GM12864 (cell line): Measurements from ENCODE around the gene FLNC.

Experiments
- DNase-seq: peaks from one replicate; pipeline ENCODE4 v3.0.0-alpha.2; 2011; ENCODE audit warnings: low read depth
- H3K4me3 ChIP-seq: 2 replicates; pipeline ENCODE4 v1.5.1; 2011; ENCODE audit warnings: mild to moderate bottlenecking, low read depth, low read length, control low read depth
- TF ChIP-seq, protein P1 (sequence below): IDR thresholded peaks from 2 replicates; pipeline ENCODE4 v1.5.1; 2011; ENCODE audit warnings: low read depth, mild to moderate bottlenecking, moderate library complexity, low read length, control low read depth, inconsistent platforms; ENCODE audit errors: missing control alignments

Gene FLNC

DNA sequence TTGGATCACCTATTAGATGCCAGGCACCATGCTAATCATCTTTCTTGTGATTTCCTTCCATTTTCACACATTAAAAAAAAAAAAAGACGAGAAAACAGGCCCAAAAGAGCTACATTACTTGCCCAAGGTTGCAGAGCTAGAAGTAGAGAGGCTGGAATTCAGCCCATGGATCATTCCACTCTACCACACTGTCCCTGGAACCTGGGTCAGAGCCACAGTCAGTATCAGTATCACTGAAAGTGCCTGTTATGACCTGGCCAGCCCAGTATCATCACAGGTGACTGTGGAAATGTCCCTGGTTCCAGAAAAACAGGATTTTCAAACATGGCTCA lies 3.3 kb upstream of the FLNC start:
- TF ChIP-seq, protein P1, sequence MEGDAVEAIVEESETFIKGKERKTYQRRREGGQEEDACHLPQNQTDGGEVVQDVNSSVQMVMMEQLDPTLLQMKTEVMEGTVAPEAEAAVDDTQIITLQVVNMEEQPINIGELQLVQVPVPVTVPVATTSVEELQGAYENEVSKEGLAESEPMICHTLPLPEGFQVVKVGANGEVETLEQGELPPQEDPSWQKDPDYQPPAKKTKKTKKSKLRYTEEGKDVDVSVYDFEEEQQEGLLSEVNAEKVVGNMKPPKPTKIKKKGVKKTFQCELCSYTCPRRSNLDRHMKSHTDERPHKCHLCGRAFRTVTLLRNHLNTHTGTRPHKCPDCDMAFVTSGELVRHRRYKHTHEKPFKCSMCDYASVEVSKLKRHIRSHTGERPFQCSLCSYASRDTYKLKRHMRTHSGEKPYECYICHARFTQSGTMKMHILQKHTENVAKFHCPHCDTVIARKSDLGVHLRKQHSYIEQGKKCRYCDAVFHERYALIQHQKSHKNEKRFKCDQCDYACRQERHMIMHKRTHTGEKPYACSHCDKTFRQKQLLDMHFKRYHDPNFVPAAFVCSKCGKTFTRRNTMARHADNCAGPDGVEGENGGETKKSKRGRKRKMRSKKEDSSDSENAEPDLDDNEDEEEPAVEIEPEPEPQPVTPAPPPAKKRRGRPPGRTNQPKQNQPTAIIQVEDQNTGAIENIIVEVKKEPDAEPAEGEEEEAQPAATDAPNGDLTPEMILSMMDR, result no peak
- DNase-seq, result no peak
- no peak overlapping the region for H3K4me3 ChIP-seq

DNA sequence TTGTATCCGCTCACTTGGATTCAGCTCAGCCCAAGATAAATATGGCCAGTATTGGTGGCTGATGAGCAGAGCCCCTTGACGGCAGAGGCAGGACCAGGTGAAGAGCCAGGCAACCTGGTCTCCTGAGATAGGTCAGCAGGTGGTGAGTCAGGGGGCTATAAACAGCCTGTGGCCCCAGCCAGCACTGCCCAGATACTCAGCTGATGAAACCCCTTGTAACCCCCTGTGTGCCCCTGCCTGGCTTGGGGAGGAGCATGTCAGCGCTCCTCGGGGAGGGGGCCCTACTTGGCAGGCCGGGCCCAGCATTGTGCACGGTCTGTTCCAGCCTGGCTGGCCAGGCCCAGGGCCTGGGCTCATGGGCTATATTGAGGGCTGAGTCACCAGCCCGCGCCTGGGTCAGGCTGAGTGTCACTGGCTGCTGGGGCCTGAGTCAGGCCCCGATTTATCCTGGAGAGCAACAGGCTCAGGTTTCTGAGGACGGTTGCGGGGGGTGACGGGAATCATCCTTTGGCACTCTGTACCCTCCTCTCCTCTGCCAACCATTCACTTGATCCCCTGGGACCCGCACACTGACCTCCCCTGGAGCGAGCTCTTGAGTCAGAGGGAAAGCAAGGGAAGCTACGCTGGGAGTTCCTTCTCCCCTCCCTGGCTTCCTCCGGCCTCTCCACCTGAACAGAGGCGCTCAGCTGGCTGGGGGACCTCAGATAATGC lies 2.8 kb upstream of the FLNC start:
- TF ChIP-seq, protein P1, result no peak
- H3K4me3 ChIP-seq, result no peak overlapping the region
- DNase-seq, result no peak

- no peak for DNase-seq
- TF ChIP-seq, protein P1, result no peak
- H3K4me3 ChIP-seq, result no peak overlapping the region
Measured at GRCh38 chr7:128827971-128828711, 2.1 kb upstream of the FLNC start.

DNA sequence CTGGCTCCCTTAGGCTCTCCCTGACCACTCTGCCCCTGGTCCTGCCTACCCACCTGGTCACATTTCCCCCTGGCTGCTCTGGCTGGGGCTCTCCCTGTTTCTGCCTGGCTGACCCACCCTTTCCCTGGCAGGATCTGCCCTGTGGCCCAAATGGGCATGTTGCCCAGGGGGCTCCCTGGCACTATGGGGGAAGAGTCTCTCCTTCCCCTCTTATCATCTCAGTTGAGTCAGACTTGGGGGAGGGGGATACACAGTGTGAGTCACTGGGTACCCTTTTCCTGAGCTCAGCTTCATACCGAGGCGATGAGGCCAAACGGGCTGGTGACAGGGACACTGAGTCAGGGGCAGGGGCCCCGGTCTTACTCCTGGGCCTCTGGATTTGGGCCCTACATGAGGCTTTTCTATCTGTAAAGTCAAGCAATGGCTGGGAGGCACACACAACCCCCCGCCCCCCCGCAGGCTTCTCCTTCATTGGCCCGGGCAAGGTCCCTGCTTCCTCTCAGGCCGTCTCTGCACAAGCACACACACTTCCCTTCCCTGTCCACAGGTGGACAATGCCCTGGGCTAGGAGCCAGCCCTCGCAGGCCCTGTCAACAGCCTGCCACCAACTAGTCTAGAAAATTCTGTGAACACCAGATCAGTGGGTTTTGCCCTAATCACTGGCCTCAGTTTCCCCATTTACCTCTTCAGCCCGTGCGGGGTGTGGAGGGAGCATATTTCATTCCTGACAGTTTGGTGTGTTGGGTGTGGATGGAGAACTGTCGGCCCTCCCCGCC lies 627 bp upstream of the FLNC start:
- no peak overlapping the region for H3K4me3 ChIP-seq
- TF ChIP-seq, protein P1, result no peak

GRCh38 chr7:128831178-128831993 lies 1.2 kb downstream of the FLNC start:
- no peak overlapping the region for H3K4me3 ChIP-seq
- TF ChIP-seq, protein P1, result no peak
- DNase-seq, result no peak

More for the DNA sequence above, 627 bp upstream of the FLNC start:
- no peak for DNase-seq
